Endothelial cell of umbilical vein (primary cell): Measurements from ENCODE around the gene MTX1. TPM values are rescaled to one million over a fixed set of nuclear protein-coding genes. Genes with fewer than 3 reads are reported as not detected.

ENCODE experiments used
- BruUV-seq: library from RNA; stranded (reverse); fragments of 400-500 nt; replicated peaks from 2 replicates; lab custom pipeline; 2021; lab: Mats Ljungman, UMichigan
- CTCF ChIA-PET: fragments of 300-600, 350-600 bp; sonication (Branson Sonifier 250); formaldehyde crosslinking; loops from one replicate; lab custom pipeline; 2021; ENCODE audit warnings: antibody characterized with exemption, inconsistent platforms; lab: Charles Lee
- POLR2A ChIA-PET: fragments of 300-600, 350-600 bp; sonication (Branson Sonifier 250); formaldehyde crosslinking; loops from one replicate; lab custom pipeline; 2021; ENCODE audit warnings: antibody characterized with exemption, inconsistent platforms; lab: Charles Lee
- DNase-seq: peaks from one replicate; pipeline ENCODE4 v3.0.0-alpha.2; 2011; ENCODE audit warnings: low read depth, low spot score
- FAIRE-seq: peaks from 2 replicates; lab custom pipeline; 2011; peaks lifted over from hg19 to GRCh38; lab: Jason Lieb, UNC
- H2AFZ ChIP-seq: 2 replicates; pipeline ENCODE4 v1.6.0; 2012; ENCODE audit warnings: low read depth, low read length, control low read depth, inconsistent platforms
- H3K27ac ChIP-seq: 2 replicates; pipeline ENCODE4 v1.5.1; 2011; ENCODE audit warnings: low read depth, mild to moderate bottlenecking, control low read depth, low read length, moderate library complexity; ENCODE audit not compliant: insufficient read depth
- H3K27me3 ChIP-seq, 2 experiments: 2 replicates each; pipeline versions ENCODE4 v1.6.0 to v1.6.1; 2011; ENCODE audit warnings: low read length in 2 of 2, mixed read lengths in 1 of 2; ENCODE audit not compliant: control insufficient read depth in 2 of 2, insufficient read depth in 2 of 2
- H3K36me3 ChIP-seq, 2 experiments: 2 replicates in 1 of 2; 3 replicates in 1 of 2; pipeline ENCODE4 v1.5.1; 2011; ENCODE audit warnings: low read length in 2 of 2, mild to moderate bottlenecking in 1 of 2, moderate library complexity in 1 of 2; ENCODE audit not compliant: control insufficient read depth in 2 of 2, insufficient read depth in 2 of 2; ENCODE audit errors: extremely low read depth in 1 of 2
- H3K4me1 ChIP-seq: 3 replicates; pipeline ENCODE4 v1.5.1; 2011; ENCODE audit warnings: mild to moderate bottlenecking, low read length; ENCODE audit not compliant: control insufficient read depth, insufficient read depth; ENCODE audit errors: extremely low read depth
- H3K4me2 ChIP-seq: 2 replicates; pipeline ENCODE4 v1.6.1; 2011; ENCODE audit warnings: low read length, control low read depth, mixed read lengths; ENCODE audit not compliant: insufficient read depth
- H3K4me3 ChIP-seq, 3 experiments: fragments of 200-600 bp in 1 of 3; sonication (generic), shearing (Covaris generic) in 1 of 3; replicated peaks in 1 of 3; 2 replicates each; pipeline ENCODE4 v1.5.1; 2011 to 2016; ENCODE audit warnings: control low read depth in 3 of 3, low read length in 3 of 3, mild to moderate bottlenecking in 2 of 3, inconsistent platforms in 1 of 3, low read depth in 1 of 3, moderate library complexity in 1 of 3; ENCODE audit not compliant: insufficient read depth in 1 of 3
- H3K79me2 ChIP-seq: 2 replicates; pipeline ENCODE4 v1.6.0; 2012; ENCODE audit warnings: low read length, inconsistent platforms; ENCODE audit not compliant: control insufficient read depth, insufficient read depth
- H3K9ac ChIP-seq: replicated peaks from 2 replicates; pipeline ENCODE3; 2011; ENCODE audit warnings: low read length, control low read depth; ENCODE audit not compliant: insufficient read depth; ENCODE audit errors: extremely low read depth
- H3K9me1 ChIP-seq: replicated peaks from 3 replicates; pipeline ENCODE4 v1.6.0; 2011; ENCODE audit warnings: mild to moderate bottlenecking, low read length; ENCODE audit not compliant: control insufficient read depth, insufficient read depth; ENCODE audit errors: extremely low read depth
- H3K9me3 ChIP-seq: replicated peaks from 2 replicates; pipeline ENCODE4 v1.5.1; 2012; ENCODE audit warnings: low read length, inconsistent platforms; ENCODE audit not compliant: control insufficient read depth, insufficient read depth
- H4K20me1 ChIP-seq: replicated peaks from 2 replicates; pipeline ENCODE3; 2011; ENCODE audit warnings: mild to moderate bottlenecking, low read length; ENCODE audit not compliant: control insufficient read depth, insufficient read depth; ENCODE audit errors: extremely low read depth
- FOS ChIP-seq: IDR thresholded peaks from 2 replicates; pipeline ENCODE4 v1.6.1; 2011; ENCODE audit warnings: mild to moderate bottlenecking, low read length, moderate library complexity, borderline replicate concordance; ENCODE audit not compliant: insufficient read depth
- JUN ChIP-seq: IDR thresholded peaks from 2 replicates; pipeline ENCODE4 v1.6.1; 2011; ENCODE audit warnings: borderline replicate concordance, low read depth; ENCODE audit not compliant: insufficient read length, insufficient read depth
- POLR2A ChIP-seq: IDR thresholded peaks from 2 replicates; pipeline ENCODE4 v1.6.1; 2012; ENCODE audit warnings: low read depth, mild to moderate bottlenecking, control low read depth, low read length
- POLR2AphosphoS5 ChIP-seq: IDR thresholded peaks from 2 replicates; pipeline ENCODE4 v1.6.1; 2012; ENCODE audit warnings: low read depth, mild to moderate bottlenecking, control low read depth, low read length, moderate library complexity; ENCODE audit not compliant: insufficient read depth
- dilution Hi-C: fragments of 300-500 bp; cut with MboI; formaldehyde crosslinking; loops from one replicate; pipeline ENCODE4 v1.15.0; 2019; ENCODE audit warnings: low sequenced_read_pairs; ENCODE audit not compliant: extremely low pct_ligation_motif_present
- intact Hi-C: fragments of 100-400 bp; cut with micrococcal nuclease; formaldehyde crosslinking; loops from one replicate; pipeline ENCODE4 v1.10.0; 2022
- polyA plus RNA-seq, 4 experiments: library from polyadenylated mRNA; depleted of rRNA in 3 of 4; stranded (reverse) in 3 of 4; unstranded in 1 of 4; fragments of >200 nt; gene quantifications; 2 replicates each; pipeline versions ENCODE4 v1.2.1 to v1.2.3, GENCODE V29; 2011 to 2012; ENCODE audit warnings: missing spikeins in 1 of 4
- total RNA-seq: library from RNA; stranded (reverse); gene quantifications from 2 replicates; pipeline ENCODE4 v1.2.3, GENCODE V29; 2021

MTX1 gene
- total and polyA plus RNA-seq, 2 donors (not counting 3 experiments of a cell fraction or from before 2014, with no cell fraction given) = 53.0 to 109 TPM

- no peaks in the 10 kb centered on the region for H3K4me1 ChIP-seq
- dilution Hi-C loops = no loop called here
- no peak overlapping the region for H3K9ac ChIP-seq
- H3K79me2 ChIP-seq = no peaks in the 10 kb centered on the region
- FAIRE-seq = no peak
- H3K4me3 ChIP-seq = no peak overlapping the region
- POLR2A ChIA-PET = no interaction called here
- H3K27me3 ChIP-seq = no peaks in the 10 kb centered on the region
- intact Hi-C loops = no loop called here
- no peak for DNase-seq
- H3K36me3 ChIP-seq = peaks cover 4 to 26% of the 10 kb centered on the region in 2 experiments
- no peaks in the 10 kb centered on the region for H4K20me1 ChIP-seq
- no peak overlapping the region for H3K27ac ChIP-seq
- no peak for TF ChIP-seq POLR2AphosphoS5
- no peaks in the 10 kb centered on the region for H3K9me1 ChIP-seq
- H3K4me2 ChIP-seq = no peak overlapping the region
- CTCF ChIA-PET = no interaction called here
- no TSS peak for BruUV-seq
- H2AFZ ChIP-seq = no peak overlapping the region
- H3K9me3 ChIP-seq = no peaks in the 10 kb centered on the region
Measured at GRCh38 chr1:155179112-155180031, 29.1 kb upstream of the MTX1 start.

GRCh38 chr1:155181371-155182051 is 27.0 kb upstream of the MTX1 start:
- no peaks in the 10 kb centered on the region for H4K20me1 ChIP-seq
- H3K36me3 ChIP-seq = peaks cover 4 to 26% of the 10 kb centered on the region in 2 experiments
- no peak overlapping the region for H3K9ac ChIP-seq
- TF ChIP-seq POLR2AphosphoS5 (no peak), FOS (no peak), JUN (no peak), POLR2A (no peak)
- no peak overlapping the region for H3K4me3 ChIP-seq
- H3K27ac ChIP-seq = no peak overlapping the region
- no peak for FAIRE-seq
- no TSS peak for BruUV-seq
- POLR2A ChIA-PET = interaction anchor here (0.7 kb wide), 1 partner anchor 10 kb away, joined by 3 read pairs; no protein-coding TSS in a partner anchor
- no peaks in the 10 kb centered on the region for H3K9me1 ChIP-seq
- no peak overlapping the region for H2AFZ ChIP-seq
- H3K4me2 ChIP-seq = no peak overlapping the region
- no peaks in the 10 kb centered on the region for H3K27me3 ChIP-seq
- no peaks in the 10 kb centered on the region for H3K9me3 ChIP-seq
- H3K4me1 ChIP-seq = no peaks in the 10 kb centered on the region
- DNase-seq = no peak
- intact Hi-C loops = no loop called here
- dilution Hi-C loops = no loop called here
- no peaks in the 10 kb centered on the region for H3K79me2 ChIP-seq
- CTCF ChIA-PET = interaction anchor here (1.3 to 1.9 kb wide), 3 partner anchors 8 to 12 kb away, joined by 3 to 6 read pairs (median 4); partner anchors contain the start of gene KRTCAP2
